Kidney tubule cell (primary cell): ENCODE results near the gene GAP43.

Source experiments
- DNase-seq: peaks from one replicate; pipeline ENCODE4 v3.0.0-alpha.2; 2018; ENCODE audit warnings: low spot score

GAP43 gene

DNA sequence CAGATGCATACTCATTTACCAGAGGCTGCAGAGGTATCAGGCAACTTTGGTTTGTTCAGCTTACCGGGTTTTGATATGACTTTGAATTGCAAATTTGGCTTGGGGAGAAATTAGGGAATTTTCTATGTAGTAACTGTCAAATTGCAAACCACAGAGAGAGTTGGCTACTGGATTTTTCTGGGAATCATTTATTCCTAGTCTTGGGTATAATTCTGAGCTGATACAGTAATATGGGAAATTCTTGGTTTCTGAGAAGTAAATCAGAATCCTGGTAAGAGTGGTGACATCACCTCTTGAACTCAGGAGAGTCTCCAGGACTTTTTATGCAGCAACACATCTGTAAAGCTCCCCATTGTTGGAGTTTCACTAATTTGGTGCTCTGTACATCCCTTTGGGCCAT, 39.0 kb downstream of the GAP43 start:
- no peak for DNase-seq

DNA sequence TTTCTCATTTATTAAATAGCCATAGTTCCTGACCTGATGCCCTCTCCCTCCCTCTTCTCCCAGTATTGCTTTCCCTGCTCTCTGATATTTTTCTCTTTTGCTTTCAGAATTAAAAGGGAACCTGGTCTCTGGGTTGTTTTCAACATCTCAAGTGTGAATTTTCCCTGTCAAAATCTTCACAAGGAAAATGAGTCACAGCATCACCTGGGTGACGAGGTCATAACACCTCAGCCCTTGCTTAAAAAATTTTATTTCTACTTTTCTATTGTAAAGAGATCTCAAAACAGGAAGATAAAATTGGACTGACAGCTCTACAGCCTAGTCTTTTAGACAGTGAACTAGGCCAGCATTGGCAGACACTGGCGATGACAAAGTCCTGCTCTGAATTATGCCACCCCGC, 40.1 kb downstream of the GAP43 start:
- DNase-seq: peak; percentile 26

DNA sequence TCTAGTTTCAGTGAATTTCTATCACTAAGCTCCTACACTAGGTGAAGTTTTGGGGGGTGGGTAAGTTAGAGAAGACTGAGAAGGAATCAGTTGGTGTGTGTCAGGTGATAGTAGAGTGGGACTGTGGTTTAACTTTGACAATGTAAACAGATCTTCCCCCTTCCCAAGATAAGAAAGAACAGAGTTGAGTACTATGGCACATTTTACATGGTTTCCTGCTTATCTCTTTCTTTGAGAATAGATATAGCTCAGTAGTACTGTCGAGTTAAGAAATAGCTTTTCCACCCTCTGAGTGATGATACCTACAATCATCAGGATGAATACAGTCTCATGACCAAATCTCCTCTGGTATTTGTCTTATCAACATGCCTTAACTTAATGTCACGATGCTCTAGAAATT, 42.8 kb downstream of the GAP43 start:
- DNase-seq: no peak

DNA sequence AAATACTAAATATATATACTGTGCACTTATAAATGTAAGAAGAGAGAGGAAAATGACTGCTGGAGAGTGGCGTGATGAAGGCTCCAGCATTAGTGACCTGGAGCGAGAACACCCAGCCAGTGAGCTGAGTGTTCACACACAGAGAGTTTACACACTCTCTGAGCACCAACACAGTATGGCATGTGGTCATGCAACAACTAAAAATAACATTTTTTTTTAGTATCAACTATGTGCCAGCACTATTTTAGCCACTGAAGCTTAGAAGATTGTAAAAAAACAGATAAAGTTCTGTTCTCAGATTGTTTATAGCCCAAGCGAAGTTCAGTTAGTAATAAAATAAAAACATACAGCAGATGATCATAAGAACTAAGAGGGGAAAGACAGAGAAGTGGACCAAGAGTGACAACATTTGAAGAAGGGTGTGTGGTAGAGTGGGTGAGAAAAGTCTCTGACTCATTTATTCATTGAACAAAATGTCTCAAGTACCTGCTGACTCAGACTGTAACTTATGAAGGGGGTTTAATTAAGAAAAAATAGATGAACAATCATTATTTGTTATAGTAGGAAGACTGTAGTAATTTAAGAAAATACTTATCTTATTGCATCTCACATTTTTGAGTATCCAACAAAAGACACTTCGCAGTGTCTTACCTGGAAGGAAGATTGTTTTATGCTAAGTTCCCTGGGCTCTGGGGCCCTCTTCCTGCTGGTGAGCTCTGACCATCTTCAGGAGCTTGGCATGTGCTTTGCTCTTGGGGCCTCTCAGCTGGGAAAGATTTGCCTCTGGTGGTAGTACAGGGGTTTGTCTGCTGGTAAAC, 43.8 kb downstream of the GAP43 start:
- peak; percentile 24 for DNase-seq

DNA sequence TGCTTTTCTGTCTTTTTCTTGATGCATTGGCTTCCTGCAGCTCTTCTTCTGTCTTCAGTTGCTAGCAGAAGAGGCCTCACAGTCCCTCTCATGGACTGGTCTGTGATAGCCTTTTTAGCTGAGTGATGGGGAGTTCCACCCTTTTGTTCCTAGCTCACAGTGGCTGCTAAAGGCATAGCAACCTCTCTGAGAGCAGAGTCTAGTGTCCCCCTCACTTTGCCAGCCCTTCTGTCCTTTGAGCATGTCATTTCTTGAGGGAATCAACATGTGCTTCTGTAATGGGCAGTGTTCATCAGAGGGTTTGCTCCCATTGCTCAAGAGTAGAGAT, 44.4 kb downstream of the GAP43 start:
- no peak for DNase-seq

DNA sequence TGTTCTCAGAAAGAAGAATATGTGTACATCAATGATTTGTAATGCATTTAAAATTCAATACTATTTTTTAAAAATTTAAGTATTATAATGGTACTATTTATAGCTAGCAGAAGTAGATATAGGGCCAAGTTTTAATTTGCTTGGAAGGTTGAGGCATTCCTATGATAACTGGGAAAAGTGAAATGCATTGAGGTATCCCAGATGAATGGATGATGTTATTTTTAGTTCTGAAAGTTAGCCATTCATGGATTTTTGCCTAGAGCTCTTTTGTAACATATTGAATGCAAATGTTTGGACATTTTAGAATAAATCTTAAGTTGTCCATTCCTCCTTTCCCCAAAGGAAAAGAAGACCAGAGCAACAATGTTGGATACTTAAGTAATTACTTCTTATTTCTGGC, 47.6 kb downstream of the GAP43 start:
- no peak for DNase-seq

DNA sequence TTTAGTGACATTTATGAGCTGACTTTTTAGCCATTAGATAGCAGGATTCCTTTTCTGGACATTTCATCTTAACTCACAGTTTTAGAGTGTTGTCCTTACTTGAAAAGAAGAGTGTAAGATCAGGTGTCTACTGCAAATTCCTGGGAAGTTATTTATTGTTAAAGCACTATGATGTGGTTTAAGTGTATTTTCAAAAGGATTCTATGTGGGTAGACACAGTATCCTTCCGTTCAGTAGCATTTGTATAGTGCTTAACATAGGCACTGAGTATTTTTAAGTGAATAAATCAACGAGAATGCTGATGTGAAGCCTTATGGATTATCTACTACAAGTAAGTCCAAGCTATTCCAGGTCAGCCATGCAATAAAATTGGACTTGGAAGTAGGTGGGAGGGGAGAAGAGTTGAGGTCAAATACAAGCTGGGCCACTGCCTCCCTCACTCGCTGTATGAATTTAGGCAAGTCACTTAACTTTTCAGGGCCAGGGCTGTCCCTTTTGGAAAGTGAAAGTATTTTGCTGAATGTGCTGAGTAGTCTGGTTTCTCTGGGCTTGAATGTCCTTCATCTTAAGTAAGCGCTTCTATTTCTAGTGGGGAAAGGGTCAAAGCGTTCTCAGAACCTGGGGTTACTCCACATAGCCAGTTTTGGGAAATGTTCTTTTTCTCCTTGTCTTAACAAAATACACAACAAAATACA, 48.6 kb downstream of the GAP43 start:
- DNase-seq: peak; percentile 17

DNA sequence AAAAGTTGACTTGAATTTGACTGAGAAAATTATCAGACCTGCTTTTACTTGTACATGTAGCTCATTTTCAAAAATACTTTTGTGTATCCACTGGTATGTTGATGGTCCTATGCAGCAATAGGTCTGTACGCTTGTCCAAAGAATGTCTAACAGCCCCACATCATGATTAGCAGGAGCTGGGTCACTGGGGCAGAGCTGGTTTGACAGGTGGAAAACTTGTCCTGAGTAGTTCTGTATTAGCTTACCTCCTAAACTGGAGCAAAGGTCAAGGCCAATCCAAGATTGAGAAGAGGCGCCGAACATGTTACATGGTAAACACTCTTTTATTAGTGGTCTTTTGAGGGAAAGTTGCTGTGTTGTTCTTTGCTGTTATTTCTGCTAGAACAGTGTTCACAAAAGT, 50.6 kb downstream of the GAP43 start:
- DNase-seq: no peak

DNA sequence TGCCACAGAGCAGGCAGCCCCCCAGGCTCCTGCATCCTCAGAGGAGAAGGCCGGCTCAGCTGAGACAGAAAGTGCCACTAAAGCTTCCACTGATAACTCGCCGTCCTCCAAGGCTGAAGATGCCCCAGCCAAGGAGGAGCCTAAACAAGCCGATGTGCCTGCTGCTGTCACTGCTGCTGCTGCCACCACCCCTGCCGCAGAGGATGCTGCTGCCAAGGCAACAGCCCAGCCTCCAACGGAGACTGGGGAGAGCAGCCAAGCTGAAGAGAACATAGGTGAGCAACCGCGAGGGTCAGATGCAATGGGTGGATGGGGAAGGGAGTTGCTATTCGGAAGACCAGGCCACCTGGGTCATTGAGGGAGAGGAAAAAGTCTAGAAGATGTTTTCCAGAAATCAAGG, 53.0 kb downstream of the GAP43 start:
- DNase-seq: no peak

DNA sequence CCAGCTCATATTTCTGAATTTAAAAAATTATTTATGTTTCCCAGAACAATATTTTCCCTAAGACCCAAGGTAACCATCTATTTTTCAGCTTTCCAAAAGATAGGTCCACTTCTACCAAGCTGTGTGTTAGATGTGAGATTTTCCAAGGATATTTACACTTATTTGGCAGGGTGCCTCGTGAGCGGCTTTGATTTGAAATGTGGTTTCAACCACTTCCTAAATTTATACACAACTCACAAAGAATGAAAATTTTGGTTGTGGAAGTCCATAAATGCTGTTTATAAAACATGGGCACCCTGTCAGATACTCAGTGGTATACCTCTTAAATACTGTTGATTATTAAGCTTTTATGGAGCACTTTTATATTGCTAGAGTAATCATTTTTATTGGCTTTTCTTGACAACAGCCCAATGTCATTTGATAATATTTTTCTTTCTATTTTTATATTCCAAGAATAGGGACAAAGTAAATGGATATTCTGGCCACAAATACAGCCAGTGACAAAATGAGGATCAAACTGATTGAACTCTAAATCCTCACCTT, 57.6 kb downstream of the GAP43 start:
- no peak for DNase-seq

DNA sequence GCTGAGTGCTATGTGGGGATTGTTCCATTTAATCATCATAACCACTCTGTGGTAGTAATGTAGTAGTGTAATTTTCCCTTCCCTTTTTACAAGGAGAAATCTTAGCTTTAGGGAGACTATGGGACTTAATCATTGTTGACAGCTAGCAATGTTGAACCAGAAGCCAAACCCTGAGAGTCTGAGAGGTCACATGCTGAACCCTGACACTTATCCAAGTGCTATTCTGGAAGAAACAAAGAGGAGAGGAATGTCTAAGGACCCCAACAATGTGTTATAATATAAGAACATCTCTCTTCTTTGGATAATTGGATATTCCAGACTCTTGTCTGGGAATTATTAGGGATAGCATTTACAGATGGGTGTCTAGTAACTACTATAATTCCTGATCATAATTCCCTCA, 58.4 kb downstream of the GAP43 start:
- DNase-seq: no peak

DNA sequence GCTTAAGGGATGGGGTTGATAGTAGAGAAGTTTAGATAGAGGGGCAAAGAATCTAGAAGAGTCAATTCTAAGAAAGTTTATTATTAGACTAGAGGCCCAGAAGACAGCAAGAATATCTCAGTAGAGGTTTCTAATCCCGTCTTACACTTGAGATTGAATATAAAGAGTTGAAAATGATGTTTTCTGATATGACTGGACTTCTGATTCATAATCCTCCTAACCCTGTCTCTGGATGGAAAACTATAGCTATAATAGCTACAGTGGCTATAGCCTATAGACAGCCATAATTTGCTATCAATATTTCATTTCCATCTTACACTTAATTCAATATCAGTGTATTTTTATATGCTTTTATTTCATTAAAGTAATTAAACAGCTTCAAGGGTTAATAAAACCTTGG, 60.0 kb downstream of the GAP43 start:
- no peak for DNase-seq

DNA sequence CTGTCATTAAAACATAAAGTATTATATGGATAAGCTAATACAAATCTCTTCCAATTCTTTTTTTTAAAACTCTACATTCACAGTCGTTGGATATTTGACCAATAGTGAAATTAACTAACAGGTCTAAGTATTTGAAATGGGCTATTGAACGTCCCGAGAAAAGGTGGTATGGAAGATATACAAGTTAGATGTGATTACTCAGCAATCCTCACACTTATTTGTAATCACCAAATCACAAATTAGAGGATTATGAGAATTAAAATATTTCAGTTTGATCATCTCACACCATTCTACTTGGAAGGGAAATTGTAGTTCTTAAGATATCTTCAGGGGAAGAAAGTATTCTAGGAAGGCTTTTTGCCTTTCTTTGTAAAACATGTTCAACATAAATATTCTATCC, 60.5 kb downstream of the GAP43 start:
- no peak for DNase-seq

DNA sequence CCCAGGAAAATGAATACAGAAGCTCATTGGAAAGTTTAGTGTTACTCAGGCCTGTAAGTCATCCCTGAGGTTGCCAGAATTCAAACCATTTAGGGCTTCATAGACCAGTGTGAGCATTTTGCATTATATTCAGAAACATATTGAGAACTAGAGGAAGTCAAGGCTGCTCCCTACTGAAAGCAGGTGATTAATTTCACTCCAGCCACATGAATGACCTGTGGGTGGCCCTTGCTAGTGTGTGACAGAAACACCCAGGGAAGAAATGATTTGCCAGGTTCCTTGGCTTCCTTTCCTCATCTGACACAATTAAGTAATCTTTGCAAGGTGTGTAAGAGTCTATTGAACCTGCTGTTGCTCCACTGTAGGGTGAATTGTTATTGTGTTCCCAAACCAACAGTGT, 61.8 kb downstream of the GAP43 start:
- no peak for DNase-seq

DNA sequence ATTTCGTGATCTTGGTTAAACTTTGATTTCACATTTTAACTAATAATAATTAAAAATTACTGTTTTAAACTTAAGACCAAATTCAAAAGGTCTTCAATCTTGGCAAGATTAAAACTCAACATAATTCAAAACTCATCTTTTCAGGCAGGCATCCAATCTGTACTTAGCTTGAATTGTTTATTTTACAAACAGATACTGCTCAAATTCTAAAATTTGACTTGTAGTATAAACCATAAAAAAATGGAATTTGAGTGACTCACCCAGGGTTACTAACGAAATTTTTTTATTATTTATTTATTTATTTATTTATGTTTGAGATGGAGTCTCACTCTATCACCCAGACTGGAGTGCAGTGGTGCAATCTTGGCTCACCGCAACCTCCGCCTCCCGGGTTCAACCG, 64.4 kb downstream of the GAP43 start:
- no peak for DNase-seq

DNA sequence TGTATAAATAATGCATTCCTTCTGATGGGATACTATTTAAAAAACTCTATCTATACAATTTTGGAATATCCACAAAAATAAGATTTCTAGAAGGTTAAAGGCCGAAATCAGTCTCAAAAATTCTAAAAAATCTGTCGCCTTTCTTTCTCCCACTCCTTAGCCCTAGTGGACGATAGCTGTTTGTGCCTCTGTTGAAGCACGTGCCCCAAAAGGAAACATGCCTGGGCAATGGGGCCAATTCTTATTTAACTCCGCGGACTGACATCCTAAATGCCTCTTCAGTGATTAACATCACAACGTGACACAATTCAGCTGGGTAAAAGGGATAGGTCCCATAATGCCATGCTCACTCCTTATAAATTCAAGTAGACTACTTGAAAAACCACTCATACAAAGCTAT, 65.1 kb downstream of the GAP43 start:
- DNase-seq: no peak

DNA sequence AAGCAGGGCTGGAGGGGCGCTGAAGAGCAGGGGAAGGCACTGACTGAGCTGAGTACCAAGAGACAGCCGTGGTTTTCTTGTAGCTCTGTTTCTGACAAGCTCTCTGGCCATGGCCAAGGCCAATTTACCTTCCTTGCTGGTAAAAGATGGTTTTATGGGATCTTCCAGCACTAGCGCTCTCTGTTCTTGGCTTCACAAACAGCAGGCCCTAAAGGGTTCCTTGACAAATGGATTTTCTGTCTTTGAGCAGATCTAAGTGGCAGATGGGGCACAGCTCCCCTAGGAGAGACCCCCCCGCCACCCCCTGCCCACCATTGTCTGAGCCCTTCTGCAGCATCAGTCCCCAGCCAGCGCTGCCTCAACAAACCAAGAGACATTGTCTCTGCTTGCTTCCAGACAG, 66.6 kb downstream of the GAP43 start:
- DNase-seq: no peak

DNA sequence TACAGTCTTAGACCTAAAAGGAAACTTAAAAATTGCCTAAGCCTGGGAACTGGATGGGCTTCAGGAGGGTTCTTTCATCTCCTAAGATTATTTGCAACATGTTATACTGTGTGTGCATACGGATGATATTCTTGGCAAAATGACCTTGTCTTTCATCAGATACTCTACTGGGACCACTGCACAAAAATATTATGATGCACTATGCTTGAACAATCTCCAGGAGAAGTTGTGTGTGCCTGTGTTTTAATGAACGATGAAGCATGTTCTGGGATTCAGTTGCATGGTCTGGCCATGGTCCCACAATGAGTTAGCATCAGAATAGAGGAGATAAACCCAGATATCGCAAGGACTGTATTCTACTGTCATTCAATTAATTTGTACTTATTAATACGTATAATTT, 68.7 kb downstream of the GAP43 start:
- DNase-seq: no peak

DNA sequence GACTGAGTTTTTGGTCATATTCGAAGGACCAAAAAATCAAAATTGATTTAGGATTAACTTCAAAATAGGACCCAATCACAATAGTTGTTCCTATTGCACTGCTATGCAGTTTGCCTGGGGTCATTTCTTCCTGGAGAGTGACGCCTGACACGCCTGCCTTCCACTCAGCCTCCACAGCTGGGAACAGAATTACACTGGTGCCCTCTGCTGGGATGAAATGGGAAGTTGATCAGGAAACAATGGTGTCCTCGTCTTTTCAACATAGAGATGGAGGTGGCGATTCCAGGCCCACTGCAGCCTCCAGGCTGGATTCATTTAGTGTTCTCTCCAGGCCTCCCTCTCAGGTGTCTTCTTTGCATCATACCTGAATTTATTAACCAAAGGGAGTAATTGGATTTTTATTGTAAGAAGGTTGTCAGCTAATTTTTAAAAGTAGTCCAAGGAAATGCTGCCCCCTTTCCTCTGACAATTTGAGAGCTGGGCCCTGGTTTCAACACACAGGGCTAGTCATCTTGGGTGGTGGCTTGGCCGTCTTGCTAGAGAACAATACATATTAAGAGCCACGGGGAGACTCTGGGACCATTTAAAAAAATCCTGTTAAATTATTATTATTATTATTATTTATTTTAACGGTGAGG, 69.7 kb downstream of the GAP43 start:
- DNase-seq: peak; percentile 77

DNA sequence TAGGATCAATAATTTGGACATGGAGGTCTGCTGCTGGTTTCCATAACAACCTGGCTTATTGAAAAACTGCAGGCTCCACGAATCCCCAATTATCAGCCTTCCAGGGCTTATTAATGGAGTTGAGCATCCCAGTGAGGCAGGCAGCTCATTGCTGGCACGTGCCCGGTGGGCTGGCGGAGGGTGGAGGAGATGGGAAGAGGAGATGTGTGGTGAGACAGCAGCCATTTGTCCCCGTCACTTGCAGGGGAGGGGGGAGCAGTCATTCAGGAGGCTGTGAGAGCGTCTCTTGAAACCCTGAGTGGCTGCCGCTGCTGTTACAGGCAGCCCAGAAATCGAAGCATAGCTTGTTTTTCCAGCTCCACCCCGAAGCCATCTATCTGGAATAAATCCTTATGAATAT, 70.6 kb downstream of the GAP43 start:
- DNase-seq: no peak

DNA sequence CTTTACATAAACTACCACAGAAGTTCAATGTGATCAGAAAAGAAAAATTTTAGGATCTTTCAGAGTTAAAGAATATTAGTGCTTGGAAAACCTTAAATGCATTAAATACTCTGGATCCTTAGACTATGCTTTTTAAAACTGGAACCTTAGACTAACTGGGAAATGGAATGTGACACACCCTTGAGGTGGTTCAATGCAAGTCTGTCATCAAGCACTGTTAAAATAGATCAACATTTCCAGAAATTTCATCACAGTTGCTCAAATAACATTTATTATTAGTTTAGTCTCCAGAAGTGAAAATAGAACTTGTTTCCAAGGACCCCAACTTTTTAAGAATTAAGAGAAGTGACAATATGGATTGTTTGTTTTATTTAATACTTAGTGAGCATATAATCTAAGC, 71.8 kb downstream of the GAP43 start:
- DNase-seq: no peak

DNA sequence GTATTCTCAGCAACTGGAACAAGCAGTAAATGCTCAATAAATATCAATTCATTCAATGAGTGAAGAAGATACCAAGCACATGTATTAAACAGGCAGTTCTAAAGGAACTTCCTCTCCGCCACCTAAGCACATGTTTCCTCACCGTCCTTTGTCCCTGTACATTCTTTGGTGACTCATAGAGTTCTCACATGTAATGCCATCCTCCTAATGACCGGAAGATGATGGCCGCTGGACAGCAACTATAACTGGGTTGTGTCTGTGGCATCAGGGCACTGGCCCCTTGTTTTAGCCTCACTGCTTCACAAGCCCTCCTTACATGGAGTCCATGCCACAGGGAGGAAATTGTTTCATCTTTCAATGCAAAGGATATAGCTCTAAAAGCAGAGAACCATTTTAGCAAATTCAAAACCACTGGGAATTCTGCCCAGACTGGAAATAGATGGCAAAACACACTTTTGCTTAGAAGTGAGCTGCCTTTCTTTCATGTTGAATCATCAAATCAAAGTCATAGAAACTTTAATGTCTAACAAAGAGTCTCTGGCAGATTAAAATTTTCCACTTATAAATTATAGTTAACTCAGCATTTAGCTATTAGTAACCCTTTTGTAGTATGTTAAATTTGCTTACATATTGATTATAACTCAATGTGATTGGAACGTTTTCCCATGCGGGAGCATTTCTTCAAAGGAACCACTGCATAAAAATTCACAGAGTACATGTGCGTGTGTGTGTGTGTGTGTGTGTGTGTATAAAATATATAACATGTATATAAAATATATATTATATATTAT, 74.1 kb downstream of the GAP43 start:
- DNase-seq: peak; percentile 10
